KG1 (cell line): ENCODE results near the gene TOP2B.
A peak's percentile ranks its signal among the peaks of the same experiment; 100 is the strongest.

Experiments
- DNase-seq: peaks from one replicate; lab custom pipeline; 2025; lab: John Stamatoyannopoulos, UW

Gene TOP2B

DNA sequence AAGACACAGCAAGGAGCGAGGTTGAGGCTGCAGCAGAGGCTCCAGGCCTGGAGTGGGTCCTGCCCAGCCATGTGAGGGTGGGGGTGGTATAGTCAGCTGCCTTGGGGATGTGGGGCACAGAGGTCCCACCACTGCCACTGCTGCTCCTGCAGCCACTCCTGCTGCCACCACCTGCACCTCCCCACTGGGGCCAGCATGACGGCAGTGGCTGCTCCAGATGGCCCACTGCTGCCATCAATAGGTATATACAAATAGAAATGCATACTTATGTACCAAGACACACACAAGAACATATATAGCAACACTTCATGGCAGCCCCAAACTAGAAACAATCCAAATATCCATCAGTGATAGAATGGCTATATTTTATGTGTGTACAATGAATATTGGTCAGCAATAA lies 10.0 kb upstream of the TOP2B start:
- no peak for DNase-seq

DNA sequence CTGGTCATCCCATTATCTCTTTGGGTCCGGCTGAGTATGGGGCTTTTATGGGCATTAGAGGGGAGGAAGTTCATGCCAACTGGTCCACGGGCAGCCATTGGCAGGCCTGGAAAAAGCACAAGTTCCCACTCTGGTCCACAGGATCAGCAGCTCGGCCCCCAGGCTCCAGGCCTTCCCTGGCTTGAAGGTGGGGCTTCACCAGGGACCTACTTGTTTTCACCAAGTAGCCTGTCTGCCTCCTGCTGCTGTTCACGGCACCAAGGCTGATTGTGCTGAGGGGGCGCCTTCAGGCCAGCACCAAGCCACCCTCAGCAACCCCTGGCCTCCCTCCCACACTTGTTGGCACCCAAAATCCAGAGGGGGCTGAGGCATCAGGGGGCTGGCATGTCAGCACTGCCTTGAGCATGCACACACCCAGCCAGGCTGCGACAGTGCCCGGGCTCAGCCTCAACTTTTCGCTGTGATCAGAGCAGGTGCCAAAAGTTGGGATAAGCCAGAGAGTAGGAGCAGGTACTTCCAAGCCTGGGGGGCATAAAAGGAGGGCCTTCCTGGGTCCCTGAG lies 9.1 kb upstream of the TOP2B start:
- no peak for DNase-seq

DNA sequence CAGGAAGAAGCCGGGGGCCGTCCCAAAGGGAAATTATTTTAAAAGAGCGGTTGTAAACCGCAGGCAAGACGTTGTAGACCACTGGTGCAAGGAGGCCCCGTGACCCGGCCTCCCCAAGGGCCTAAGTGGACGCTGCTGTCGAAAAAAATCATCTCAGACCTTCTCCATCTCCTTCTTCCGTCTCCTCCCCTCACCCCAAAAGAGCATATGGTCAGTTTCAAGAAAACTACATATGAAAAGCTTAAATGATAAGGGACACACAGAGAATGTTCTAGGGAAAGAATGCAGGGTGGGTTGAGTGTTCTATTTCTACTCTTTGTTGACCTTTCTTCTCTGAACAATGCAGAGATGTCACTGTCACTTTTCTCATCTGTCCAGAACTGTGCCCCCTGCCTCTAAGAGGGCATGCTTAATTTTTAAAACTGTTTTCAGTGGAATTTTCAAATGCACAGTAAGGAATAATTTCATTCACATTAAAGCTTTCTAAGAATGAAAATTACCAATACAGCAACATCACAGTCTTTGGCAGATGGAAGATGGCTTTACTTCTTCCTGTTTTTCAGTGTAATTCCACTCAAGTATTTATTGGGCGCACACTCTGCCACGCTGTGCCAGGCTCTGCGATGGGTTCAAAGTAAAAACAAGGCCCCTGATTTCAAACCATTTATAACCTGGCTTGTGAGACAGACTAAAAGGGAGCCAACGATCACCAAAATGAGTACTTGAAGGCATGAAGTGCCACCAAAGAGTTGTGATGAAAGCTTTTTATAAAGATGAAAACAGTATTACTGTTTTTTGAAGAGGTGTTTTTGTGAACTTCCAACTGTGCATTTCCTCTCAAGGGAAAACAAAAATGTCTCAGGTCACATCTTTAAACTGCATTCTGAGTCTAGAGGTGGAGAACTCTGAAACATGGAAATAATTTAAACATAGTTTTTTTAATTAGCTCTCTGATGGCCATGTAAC lies 891 bp upstream of the TOP2B start:
- DNase-seq: peak; percentile 47

DNA sequence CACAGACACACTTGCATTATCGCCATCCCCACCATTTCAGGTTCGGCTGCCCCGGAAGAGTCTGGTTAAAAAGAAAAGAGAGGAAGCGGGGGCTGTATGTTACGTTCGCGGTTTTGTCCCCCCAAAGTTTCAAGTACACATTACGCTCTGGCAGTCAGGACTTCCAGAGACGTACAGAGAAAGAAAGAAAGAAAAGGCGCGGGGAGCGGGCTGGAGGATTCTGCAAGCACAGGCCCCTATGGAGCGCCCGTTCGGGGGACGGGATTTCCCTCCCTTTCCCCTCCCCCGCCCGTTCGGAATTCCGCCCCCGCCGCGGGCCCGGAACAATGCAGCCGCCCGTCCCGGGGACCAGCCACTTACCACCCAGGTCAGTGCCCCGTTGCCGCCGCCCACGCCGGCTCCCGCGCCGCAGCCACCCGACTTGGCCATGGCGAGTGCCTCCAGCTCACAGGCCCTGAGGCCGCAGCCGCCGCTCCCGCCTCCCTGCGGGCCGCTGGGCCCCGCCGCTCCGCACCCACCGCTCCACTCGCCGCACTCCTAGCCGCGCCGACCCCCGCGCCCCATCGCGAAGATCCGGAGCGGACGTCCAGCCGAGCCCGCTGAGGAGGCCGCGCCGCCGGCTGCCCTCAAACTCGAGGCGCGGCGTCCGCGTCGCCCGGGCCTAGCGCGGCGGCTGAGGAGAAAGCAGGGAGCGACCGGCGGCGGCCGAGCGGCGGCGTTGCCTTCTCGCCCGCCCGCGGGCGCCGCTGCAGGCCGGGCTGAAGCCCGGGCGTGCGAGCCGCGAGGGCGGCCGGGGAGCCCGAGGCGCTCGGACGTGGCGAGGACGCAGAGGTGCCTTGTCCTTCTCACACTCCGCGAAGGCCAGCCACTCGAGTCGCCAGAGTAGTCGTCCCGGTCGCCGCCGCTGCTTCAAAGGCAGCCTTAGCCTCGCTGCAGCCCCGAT lies 567 bp downstream of the TOP2B start:
- DNase-seq: peak; percentile 62

DNA sequence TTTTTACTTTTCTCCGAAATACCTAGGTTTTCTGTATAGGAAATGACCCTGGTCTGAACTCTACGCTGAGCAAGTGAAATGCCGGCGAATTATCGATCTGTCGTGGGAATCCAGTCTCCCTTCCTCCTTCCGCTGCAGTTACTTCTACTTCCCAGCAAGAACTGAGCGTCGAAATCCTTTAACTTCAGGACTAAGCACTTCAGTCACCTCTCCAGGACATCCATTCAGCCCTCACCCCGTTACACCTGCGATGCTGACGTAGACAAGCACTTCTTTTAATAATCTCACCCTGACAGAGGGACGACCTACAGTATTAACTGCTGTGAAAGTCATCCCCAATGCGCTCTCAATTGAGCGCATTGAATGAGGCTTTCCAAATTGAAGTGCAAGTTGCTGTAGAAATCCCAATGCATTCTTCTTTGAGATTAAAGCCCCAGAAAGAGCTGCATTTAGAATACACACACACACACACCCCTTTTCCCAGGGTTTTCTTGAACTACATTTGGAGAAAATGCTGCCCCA lies 1.3 kb downstream of the TOP2B start:
- DNase-seq: peak; percentile 62

DNA sequence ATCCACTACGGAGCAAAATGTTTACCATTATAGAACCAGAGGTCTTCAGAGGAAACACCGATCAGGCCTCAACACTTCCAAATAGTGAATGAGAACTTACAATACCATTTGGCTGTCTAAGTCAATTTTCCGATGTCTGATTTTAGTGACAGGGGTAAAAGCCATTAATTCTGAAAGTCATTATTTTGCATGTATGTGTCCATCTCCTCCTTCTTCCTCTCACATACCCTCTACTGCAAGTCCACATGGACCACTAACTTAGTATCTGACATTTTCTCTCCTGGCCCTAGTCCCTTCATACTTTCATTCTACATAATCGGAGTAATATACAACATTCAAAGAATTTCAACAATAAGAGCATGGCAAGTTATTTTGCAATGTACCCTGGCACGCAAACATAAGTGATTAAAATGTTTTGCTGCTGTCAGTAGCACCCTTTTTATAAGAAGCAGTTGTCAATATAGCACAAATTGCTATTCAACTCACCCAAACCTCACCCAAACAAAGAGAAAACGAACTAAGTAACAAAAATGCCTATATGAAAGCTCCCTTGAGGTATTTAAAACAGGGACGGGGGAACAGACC lies 1.9 kb downstream of the TOP2B start:
- no peak for DNase-seq

DNA sequence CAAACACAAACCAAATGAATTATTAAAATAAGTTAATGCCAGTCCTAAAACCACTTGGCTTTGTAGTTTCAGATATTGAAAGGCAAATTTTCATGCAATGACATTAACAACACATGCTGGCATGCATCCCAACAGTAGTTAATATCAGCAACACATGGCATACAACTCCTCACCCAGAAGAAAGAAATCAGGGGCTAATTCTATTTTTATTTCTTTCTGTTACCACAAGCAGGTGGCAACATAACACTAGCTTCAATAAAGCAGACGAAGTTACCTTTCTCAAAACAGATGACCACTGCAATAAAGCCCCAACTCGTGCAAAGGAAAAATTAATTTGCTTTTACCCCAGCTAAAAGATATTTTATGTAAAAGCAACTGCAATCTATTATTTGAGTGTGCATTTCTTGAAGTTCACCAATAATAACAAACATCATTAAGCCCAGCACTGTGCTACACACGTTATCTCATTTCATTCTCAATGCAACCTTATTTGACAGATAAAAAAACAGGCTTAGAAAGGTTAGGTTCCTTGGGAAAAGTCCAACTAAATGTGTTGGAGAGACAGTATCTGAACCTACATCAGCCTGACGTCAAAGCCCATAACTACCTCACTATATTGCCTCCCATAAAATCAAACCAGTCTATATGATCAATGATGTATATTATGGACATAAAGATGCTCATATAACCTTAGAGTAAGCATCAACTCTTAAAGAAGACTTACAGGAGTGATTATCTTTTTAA lies 2.8 kb downstream of the TOP2B start:
- no peak for DNase-seq

DNA sequence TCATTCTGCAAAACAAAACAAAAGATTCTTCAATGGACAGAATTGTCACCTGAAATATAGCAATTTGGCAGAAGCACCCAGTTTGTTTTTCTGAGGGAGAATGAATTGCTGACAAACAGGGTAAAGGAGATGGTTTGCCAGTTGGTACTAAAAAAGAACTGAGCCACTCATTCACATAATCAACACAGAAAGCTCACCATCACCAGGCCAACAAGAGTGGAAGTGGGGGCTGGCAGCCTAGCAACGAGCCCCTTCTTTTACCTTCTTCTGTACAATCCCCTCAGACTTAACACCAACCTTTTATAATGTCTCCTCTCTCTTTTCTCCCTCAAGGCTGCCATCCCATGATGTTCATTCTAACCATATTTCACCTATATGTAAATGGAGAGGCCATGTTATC lies 5.9 kb downstream of the TOP2B start:
- DNase-seq: no peak

DNA sequence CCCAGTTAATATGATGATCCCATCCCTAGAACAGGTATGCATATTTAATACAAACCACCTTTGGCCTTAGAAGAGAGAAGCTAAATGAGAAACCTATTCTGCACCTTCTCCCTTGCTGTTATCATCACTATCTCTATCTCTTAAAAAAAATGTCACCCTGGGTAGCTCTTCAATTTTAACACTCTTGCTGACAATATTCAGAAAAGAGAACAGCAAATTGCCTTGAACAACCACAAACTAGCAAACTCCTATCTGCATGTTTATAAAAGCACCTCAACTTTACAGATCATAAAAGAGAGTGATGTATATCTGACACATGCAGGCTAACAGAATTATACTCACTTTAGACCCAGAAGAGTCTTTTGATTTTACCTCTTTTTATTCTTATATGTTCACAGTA lies 7.4 kb downstream of the TOP2B start:
- no peak for DNase-seq

DNA sequence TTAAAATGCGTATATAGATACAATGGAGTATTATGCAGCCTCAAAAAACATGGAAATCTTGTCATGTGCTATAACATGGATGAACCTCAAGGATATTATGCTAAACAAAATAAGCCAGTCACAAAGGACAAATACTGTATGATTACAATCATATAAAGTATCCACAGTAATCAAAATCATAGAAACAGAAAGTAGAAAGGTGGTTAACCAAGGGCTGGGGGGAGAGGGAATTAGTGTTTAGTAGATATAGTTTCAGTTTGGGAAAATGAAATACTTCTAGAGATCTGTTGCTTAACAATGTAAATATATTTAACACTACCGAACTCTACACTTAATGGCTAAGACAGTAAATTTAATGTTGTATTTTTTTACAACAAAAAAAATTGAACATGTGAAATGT lies 9.0 kb downstream of the TOP2B start:
- no peak for DNase-seq

DNA sequence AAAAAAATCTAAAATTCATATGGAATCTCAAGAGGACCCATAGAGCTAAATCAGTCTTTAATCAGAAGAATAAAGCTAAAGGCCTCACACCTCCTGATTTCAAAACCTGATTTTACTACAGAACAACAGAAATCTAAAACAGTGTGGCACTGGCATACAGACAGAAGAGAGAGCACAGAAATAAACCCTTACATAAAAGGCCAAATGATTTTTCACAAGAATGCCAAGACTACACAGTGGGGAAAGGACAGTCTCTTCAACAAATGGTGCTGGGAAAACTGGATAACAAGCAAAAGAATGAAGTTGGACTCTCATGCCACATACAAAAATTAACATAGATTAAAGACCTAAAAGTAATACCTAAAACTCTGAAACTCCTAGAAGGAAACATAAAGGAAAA lies 10.1 kb downstream of the TOP2B start:
- no peak for DNase-seq

DNA sequence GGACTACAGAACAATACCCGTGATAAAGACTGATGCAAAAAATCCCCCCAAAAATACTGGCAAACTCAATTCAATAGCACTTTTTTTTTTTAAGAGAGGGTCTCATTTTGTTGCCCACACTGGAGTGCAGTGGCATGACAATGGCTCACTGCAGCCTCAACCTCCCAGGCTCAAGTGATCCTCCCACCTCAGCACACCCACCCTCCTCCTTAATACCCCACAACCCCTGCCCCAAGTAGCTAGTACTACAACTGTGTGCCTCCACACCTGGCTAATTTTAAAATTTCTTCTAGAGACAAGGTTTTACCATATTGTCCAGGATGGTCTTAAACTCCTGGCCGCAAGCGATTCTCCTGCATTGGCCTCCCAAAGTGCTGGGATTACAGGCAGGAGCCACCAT lies 11.4 kb downstream of the TOP2B start:
- DNase-seq: no peak

DNA sequence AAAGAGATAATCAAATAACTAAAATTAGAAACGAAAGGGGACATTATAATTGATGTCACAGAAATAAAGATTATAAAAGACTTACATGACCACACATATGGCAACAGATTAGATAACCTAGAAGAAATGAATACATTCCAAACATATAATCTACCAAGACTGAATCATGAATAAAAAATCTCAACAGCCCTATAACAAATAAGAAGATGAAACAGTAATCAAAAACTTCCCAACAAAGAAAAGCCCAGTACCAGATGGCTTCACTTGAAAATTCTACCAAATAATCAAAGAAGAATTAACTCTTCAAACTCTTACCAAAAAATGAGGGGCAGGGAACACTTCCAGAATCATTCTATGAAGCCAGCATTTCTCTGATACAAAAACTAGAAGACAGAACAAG lies 11.8 kb downstream of the TOP2B start:
- DNase-seq: no peak

DNA sequence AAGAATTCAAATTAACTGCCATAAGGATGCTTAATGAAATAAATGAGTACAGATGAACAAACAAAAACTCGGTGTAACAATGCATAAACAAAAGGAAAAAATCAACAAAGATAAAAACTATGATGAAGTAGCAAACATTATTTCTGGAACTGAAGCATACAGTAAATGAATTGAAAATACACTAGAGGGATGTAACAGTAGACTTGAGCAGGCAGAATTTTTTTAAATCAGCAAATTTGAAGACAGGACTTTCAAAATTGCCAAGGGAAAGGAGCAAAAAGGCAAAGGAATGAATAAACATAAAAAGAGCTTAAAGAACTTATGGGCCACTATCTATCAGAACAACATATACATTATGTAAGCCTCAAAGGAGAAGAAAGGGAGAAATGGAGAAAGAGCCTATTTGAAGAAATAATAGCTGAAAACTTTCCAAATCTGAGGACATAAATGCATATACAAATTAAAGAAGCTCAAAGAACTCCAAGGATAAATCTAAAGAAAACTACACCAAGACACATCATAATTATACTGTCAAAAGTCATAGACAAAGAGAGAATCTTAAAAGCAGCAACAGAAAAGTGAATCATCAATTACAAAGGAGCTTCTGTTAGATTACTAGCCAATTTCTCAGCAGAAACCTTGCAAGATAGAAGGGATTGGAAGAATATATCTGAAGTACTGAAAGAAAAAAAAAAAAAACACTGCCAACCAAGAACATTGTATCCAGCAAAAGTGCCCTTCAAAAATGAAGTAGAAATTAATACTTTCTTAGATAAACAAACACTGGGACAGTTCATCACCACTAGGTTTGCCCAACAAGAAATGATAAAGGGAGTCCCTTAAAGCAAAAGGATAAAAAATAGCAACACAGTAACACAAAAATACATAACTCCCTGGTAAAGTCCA lies 15.5 kb downstream of the TOP2B start:
- no peak for DNase-seq

DNA sequence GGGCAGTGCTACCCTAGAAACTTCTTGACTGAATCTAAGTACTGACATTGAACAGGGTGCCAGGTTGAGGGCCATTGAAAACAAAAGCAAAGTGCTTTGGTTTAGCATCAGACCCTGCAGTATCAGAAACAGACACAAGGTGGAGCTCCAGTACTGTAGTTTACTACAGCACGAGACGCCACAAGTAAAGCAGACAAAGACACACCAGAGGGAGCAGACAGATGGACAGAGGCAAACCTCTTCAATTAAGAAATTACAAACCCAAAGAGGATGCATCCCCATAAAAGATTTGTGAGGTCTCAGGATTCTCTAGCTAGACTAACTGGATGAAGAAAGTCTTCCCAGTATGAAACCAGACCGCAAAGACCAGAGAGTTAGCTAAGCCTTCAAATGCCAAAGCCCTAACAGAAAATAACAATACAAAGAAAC lies 16.6 kb downstream of the TOP2B start:
- DNase-seq: peak; percentile 67

DNA sequence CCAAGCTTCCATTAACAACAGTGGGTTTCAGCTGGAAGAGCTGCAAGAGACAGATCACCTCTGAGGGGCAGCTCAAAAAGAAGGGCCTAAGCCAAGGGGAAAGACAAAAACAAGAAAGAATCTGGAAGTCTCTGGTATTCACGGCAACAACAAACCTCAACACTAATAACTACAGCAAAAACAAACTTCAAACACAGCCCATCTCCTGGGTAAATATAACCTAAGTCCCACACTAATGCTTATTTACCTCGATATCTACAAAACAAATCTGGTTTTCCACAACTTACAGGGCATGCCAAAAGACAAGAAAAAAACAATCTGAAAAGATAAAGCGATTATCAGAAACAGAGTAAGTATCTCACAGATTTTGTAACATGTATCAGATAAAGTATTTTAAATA lies 29.7 kb downstream of the TOP2B start:
- no peak for DNase-seq

DNA sequence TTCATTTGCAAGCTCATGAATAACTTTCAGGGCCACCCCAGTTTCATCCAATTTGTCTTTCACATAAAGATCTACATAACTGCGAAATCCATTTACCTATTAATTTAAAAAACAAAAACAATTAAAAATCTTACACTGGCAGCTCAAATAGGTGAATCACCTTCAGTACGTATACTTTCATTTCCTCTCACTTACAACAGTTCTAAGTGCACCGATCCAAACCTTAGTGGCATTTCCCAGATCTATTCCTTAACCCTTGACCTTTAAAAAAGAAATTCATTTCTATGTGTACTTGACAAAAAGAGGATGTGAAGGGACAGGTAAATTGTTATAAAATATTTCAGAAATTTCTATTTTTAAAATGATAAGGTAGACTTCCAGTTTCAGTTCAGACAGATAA lies 30.8 kb downstream of the TOP2B start:
- DNase-seq: no peak

DNA sequence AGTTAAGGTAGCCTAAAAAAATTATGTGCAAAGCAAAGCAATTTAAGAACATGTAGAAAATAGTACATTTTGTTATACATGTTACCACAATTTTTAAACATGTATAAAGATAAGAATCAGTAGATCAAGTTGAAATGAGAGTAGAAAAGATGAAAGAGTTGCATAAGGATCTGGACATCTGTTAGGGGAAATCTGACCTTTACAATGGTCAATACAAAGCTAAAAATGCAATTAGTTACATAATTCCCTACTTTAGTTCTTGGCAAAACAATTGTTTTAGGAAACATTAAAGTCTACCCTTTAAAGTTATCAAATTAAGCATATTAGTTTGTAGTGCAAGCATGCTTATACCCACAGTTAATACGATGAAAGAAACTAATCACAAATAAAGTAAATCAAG lies 32.7 kb downstream of the TOP2B start:
- DNase-seq: no peak

DNA sequence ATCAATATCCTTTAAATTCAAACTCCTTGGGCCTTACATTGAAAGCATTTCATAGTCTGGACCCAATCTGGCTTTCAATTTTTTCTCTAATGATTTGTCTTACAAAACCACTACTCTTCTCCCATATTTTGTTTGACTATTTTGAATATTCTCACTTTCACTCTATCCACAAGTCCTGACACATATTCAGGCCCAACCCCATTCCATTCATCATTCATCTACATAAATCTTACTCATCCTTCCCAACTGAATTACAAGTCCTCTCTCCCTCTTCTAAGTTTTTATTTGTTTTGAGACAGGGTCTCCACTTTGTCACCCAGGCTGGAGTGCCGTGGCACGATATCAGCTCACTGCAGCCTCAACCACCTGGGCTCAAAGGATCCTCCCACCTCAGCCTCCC lies 43.6 kb downstream of the TOP2B start:
- no peak for DNase-seq

DNA sequence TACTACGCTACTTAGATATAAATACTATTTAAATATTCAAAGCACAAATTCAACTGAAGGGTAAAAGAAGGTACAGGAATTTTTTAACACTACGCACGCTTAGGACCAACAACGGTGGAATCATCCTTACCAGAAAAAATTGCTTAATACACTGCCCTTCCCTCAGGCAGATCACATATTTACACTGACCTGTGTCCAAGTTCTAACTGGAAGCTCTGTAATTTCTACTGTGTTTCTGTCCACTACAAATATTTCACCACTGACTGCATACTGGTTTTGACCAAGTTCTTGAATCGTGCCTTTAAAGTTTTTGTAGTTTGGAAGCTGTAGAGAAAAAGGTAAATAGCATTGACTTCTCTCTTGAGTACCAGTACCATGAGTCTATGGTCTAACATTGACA lies 44.2 kb downstream of the TOP2B start:
- DNase-seq: no peak
